GM23338 (cell line): Measurements from ENCODE around the gene DAPK3. TPM values are rescaled to one million over a fixed set of nuclear protein-coding genes. Genes with fewer than 3 reads are reported as not detected.

Experiments used
- ATAC-seq: fragments of 200-7000 bp; cut with Tn5 transposase; 3 replicates; pipeline ENCODE4 v1.9.1; 2020
- DNase-seq: peaks from one replicate; pipeline ENCODE4 v3.0.0-alpha.2; 2015; ENCODE audit warnings: low spot score
- H2AFZ ChIP-seq: fragments of 200-600 bp; sonication (generic); 2 replicates; pipeline ENCODE4 v1.8.0; 2016; ENCODE audit warnings: antibody characterized with exemption, mild to moderate bottlenecking, moderate library complexity
- H3F3A ChIP-seq: fragments of 200-600 bp; sonication (generic); replicated peaks from 2 replicates; pipeline ENCODE4 v1.8.0; 2017; ENCODE audit warnings: antibody characterized with exemption, mixed run types, low read depth
- H3K27ac ChIP-seq: fragments of 200-600 bp; sonication (generic); 2 replicates; pipeline ENCODE4 v1.6.1; 2016; ENCODE audit warnings: low read depth
- H3K27me3 ChIP-seq: fragments of 200-600 bp; sonication (generic); 2 replicates; pipeline ENCODE4 v1.8.0; 2016; ENCODE audit warnings: mild to moderate bottlenecking, mixed run types, moderate library complexity; ENCODE audit not compliant: insufficient read depth
- H3K36me3 ChIP-seq: fragments of 200-600 bp; sonication (generic); 2 replicates; pipeline ENCODE4 v1.8.0; 2016; ENCODE audit warnings: mild to moderate bottlenecking; ENCODE audit not compliant: insufficient read depth
- H3K4me1 ChIP-seq: fragments of 200-600 bp; sonication (generic); 2 replicates; pipeline ENCODE4 v1.8.0; 2016; ENCODE audit warnings: mild to moderate bottlenecking, moderate library complexity; ENCODE audit not compliant: insufficient read depth
- H3K4me2 ChIP-seq: fragments of 200-600 bp; sonication (generic); 2 replicates; pipeline ENCODE4 v1.7.1; 2017; ENCODE audit warnings: mixed run types
- H3K4me3 ChIP-seq: fragments of 200-600 bp; sonication (generic); 2 replicates; pipeline ENCODE4 v1.6.1; 2016; ENCODE audit warnings: mixed run types
- H3K79me2 ChIP-seq: fragments of 200-600 bp; sonication (generic); replicated peaks from 2 replicates; pipeline ENCODE4 v1.8.0; 2017; ENCODE audit warnings: mild to moderate bottlenecking; ENCODE audit not compliant: insufficient read depth
- H3K9me2 ChIP-seq: fragments of 200-600 bp; sonication (generic); 2 replicates; pipeline ENCODE4 v1.8.0; 2017; ENCODE audit not compliant: insufficient read depth
- H4K20me1 ChIP-seq: fragments of 200-600 bp; sonication (generic); replicated peaks from 2 replicates; pipeline ENCODE4 v1.8.0; 2017; ENCODE audit warnings: mild to moderate bottlenecking; ENCODE audit not compliant: insufficient read depth
- H3K27ac Mint-ChIP-seq: 2 replicates; pipeline ENCODE4 v1.8.0; 2020; ENCODE audit warnings: inconsistent platforms, mild to moderate bottlenecking, moderate library complexity, mixed read lengths
- H3K27me3 Mint-ChIP-seq: 3 replicates; pipeline ENCODE4 v1.8.0; 2022; ENCODE audit warnings: low read depth, mild to moderate bottlenecking, moderate library complexity, mixed read lengths, inconsistent platforms; ENCODE audit not compliant: insufficient read depth, poor library complexity
- H3K36me3 Mint-ChIP-seq: 3 replicates; pipeline ENCODE4 v1.8.0; 2021; ENCODE audit warnings: low read depth, mild to moderate bottlenecking, inconsistent platforms, moderate library complexity, mixed read lengths
- H3K4me1 Mint-ChIP-seq: 3 replicates; pipeline ENCODE4 v1.8.0; 2020; ENCODE audit warnings: mild to moderate bottlenecking, inconsistent platforms, mixed read lengths
- H3K4me3 Mint-ChIP-seq: 3 replicates; pipeline ENCODE4 v1.8.0; 2021; ENCODE audit warnings: moderate library complexity, mild to moderate bottlenecking, inconsistent platforms, mixed read lengths
- H3K9me3 Mint-ChIP-seq: 3 replicates; pipeline ENCODE4 v1.8.0; 2020; ENCODE audit warnings: moderate library complexity, mild to moderate bottlenecking, inconsistent platforms, mixed read lengths
- EZH2 ChIP-seq: fragments of 200-600 bp; sonication (generic); IDR thresholded peaks from one replicate; pipeline ENCODE4 v1.8.0; 2017; ENCODE audit warnings: antibody characterized with exemption, mild to moderate bottlenecking, low read depth; ENCODE audit not compliant: unreplicated experiment
- EZH2phosphoT487 ChIP-seq: fragments of 200-600 bp; sonication (generic); IDR thresholded peaks from one replicate; pipeline ENCODE4 v1.8.1; 2018; ENCODE audit warnings: antibody characterized with exemption; ENCODE audit not compliant: unreplicated experiment
- polyA plus RNA-seq: library from polyadenylated mRNA; unstranded; fragments of >200 nt; fragmentation: Nextera tagmentation; extraction: Ambion mirVana; gene quantifications from 2 replicates; pipeline ENCODE4 v1.2.1, GENCODE V29; 2016
- total RNA-seq: library from RNA; depleted of rRNA; stranded (reverse); fragments of >200 nt; shearing (Covaris generic); gene quantifications from 2 replicates; pipeline ENCODE4 v1.2.3, GENCODE V29; 2014
- TF ChIP-seq, protein P1 (sequence below): fragments of 250-450 bp; sonication (Bioruptor Pico); IDR thresholded peaks from 2 replicates; pipeline ENCODE4 v1.5.0; 2020; ENCODE audit warnings: mild to moderate bottlenecking, moderate library complexity
- TF ChIP-seq, protein P2 (sequence below), 2 experiments: fragments of 200-600 bp in 1 of 2; sonication (generic) in 1 of 2; conservative IDR thresholded peaks; 2 replicates each; pipeline versions ENCODE4 v1.5.1 to v1.6.1; 2016 to 2017; ENCODE audit warnings: antibody characterized with exemption in 2 of 2, low read depth in 2 of 2, mild to moderate bottlenecking in 2 of 2, moderate library complexity in 1 of 2

The DAPK3 gene
- total and polyA plus RNA-seq, 2 experiments from 2014 or later: 32.1 to 95.6 TPM

DNA sequence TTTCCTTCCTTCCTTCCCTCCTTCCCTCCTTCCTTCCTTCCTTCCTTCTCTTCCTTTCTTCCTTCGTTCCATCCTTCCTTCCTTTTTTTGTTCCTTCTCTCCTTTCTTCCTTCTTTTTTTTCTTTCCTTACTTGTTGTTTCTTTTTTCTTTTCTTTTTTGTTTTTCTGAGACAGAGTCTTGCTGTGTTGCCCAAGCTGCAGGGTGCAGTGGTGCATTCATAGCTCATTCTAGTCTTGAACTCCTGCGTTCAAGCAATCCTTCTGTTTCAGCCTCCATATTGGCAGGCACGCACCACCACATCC, 19.9 kb upstream of the DAPK3 start (continued):
- TF ChIP-seq, protein P1, sequence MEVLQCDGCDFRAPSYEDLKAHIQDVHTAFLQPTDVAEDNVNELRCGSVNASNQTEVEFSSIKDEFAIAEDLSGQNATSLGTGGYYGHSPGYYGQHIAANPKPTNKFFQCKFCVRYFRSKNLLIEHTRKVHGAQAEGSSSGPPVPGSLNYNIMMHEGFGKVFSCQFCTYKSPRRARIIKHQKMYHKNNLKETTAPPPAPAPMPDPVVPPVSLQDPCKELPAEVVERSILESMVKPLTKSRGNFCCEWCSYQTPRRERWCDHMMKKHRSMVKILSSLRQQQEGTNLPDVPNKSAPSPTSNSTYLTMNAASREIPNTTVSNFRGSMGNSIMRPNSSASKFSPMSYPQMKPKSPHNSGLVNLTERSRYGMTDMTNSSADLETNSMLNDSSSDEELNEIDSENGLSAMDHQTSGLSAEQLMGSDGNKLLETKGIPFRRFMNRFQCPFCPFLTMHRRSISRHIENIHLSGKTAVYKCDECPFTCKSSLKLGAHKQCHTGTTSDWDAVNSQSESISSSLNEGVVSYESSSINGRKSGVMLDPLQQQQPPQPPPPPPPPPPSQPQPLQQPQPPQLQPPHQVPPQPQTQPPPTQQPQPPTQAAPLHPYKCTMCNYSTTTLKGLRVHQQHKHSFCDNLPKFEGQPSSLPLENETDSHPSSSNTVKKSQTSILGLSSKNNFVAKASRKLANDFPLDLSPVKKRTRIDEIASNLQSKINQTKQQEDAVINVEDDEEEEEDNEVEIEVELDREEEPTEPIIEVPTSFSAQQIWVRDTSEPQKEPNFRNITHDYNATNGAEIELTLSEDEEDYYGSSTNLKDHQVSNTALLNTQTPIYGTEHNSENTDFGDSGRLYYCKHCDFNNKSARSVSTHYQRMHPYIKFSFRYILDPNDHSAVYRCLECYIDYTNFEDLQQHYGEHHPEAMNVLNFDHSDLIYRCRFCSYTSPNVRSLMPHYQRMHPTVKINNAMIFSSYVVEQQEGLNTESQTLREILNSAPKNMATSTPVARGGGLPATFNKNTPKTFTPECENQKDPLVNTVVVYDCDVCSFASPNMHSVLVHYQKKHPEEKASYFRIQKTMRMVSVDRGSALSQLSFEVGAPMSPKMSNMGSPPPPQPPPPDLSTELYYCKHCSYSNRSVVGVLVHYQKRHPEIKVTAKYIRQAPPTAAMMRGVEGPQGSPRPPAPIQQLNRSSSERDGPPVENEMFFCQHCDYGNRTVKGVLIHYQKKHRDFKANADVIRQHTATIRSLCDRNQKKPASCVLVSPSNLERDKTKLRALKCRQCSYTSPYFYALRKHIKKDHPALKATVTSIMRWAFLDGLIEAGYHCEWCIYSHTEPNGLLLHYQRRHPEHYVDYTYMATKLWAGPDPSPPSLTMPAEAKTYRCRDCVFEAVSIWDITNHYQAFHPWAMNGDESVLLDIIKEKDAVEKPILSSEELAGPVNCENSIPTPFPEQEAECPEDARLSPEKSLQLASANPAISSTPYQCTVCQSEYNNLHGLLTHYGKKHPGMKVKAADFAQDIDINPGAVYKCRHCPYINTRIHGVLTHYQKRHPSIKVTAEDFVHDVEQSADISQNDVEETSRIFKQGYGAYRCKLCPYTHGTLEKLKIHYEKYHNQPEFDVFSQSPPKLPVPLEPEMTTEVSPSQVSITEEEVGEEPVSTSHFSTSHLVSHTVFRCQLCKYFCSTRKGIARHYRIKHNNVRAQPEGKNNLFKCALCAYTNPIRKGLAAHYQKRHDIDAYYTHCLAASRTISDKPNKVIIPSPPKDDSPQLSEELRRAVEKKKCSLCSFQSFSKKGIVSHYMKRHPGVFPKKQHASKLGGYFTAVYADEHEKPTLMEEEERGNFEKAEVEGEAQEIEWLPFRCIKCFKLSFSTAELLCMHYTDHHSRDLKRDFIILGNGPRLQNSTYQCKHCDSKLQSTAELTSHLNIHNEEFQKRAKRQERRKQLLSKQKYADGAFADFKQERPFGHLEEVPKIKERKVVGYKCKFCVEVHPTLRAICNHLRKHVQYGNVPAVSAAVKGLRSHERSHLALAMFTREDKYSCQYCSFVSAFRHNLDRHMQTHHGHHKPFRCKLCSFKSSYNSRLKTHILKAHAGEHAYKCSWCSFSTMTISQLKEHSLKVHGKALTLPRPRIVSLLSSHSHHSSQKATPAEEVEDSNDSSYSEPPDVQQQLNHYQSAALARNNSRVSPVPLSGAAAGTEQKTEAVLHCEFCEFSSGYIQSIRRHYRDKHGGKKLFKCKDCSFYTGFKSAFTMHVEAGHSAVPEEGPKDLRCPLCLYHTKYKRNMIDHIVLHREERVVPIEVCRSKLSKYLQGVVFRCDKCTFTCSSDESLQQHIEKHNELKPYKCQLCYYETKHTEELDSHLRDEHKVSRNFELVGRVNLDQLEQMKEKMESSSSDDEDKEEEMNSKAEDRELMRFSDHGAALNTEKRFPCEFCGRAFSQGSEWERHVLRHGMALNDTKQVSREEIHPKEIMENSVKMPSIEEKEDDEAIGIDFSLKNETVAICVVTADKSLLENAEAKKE (CRISPR knock-in tag): no peak
- no peak for TF ChIP-seq EZH2

DNA sequence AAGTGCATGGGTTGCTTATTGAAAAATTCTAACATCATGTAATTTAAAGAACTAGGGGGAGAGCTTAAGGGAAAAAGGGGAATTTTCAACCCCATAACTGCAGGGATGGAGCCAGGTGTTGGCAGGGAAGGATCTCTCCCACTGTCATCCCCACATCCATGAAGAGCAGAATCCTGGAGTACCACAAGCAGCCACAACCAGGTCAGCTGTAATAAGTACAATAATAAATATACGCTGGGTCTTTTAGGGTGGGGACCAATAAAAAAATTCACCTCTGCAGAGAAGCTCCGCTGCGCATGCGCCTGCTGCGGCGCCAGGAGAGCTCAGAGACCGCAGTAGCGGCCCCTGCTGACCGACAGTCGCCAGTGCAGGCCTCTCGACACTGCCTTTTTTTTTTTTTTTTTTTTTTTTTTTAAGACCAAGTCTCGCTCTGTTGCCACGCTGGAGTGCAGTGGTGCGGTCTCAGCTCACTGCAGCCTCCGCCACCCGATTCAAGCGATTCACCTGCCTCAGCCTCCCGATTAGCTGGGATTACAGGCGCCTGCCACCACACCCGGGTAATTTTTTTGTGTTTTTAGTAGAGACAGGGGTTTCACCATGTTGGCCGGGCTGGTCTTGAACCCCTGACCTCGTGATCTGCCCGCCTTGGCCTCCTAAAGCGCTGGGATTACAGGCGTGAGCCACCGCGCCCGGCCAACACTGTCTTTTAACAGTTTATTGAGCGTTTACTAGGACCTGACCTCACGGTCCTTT, 16.9 kb upstream of the DAPK3 start:
- ATAC-seq (no peak), DNase-seq (peak; percentile 84)
- Histone ChIP-seq H3K4me3 (peak overlapping the region; percentile 100), H3K27ac (no peak overlapping the region), H3K27me3 (peaks cover 7% of the 10 kb centered on the region; the same call in 1 of the 2 replicates), H3K4me1 (peaks cover 20% of the 10 kb centered on the region), H3F3A (peaks cover 25% of the 10 kb centered on the region), H3K9me2 (0 out of 2 replicates have a peak, but pooled peaks cover 3% of the 10 kb centered on the region), H3K4me2 (peak overlapping the region; percentile 100), H2AFZ (0 out of 2 replicates have a peak overlapping the region, but pooled peaks have one; percentile 74), H3K36me3 (peaks cover 18% of the 10 kb centered on the region), H4K20me1 (peaks cover 21% of the 10 kb centered on the region), H3K79me2 (peaks cover 25% of the 10 kb centered on the region)
- no peak overlapping the region for H3K27ac Mint-ChIP-seq
- H3K36me3 Mint-ChIP-seq: peaks cover 26% of the 10 kb centered on the region
- H3K4me3 Mint-ChIP-seq: peak overlapping the region; percentile 98
- H3K9me3 Mint-ChIP-seq: peaks cover 21% of the 10 kb centered on the region
- H3K4me1 Mint-ChIP-seq: peaks cover 32% of the 10 kb centered on the region
- peaks cover 41% of the 10 kb centered on the region for H3K27me3 Mint-ChIP-seq
- TF ChIP-seq, protein P1 (CRISPR knock-in tag): no peak
- TF ChIP-seq, protein P2, sequence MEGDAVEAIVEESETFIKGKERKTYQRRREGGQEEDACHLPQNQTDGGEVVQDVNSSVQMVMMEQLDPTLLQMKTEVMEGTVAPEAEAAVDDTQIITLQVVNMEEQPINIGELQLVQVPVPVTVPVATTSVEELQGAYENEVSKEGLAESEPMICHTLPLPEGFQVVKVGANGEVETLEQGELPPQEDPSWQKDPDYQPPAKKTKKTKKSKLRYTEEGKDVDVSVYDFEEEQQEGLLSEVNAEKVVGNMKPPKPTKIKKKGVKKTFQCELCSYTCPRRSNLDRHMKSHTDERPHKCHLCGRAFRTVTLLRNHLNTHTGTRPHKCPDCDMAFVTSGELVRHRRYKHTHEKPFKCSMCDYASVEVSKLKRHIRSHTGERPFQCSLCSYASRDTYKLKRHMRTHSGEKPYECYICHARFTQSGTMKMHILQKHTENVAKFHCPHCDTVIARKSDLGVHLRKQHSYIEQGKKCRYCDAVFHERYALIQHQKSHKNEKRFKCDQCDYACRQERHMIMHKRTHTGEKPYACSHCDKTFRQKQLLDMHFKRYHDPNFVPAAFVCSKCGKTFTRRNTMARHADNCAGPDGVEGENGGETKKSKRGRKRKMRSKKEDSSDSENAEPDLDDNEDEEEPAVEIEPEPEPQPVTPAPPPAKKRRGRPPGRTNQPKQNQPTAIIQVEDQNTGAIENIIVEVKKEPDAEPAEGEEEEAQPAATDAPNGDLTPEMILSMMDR (conservative IDR thresholded peaks at IDR 0.05; ENCODE audit: low read depth in 2 of 2): peak; percentile 73 to 74
- no peak for TF ChIP-seq EZH2phosphoT487
